ENCODE data around the gene CDK5RAP2.
A peak's percentile ranks its signal among the peaks of the same experiment; 100 is the strongest.

The CDK5RAP2 gene

DNA sequence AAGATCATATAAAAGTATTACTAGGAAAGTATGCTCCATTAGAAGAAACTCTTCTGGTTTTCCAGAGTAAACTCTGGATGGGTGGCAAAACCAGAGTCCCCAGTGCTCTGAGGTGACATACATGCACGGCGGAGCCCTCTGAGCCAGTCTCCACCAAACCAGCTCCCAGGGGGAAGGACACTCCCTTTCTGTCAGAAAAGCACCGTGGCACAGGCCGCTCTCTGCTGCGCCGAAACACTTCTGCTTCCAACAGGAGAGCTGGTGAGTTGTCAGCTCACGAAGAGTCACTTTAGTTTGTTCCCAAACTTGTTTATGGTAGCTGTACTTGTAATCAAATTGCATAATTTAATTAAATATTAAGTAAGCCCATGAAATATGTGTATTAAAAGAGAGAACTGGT is 184.6 kb downstream of the CDK5RAP2 start:
- no peak for DNase-seq

GRCh38 chr9:120394058-120394669 is 185.8 kb downstream of the CDK5RAP2 start:
- peak; percentile 56 to 70 (median 59) for DNase-seq

DNA sequence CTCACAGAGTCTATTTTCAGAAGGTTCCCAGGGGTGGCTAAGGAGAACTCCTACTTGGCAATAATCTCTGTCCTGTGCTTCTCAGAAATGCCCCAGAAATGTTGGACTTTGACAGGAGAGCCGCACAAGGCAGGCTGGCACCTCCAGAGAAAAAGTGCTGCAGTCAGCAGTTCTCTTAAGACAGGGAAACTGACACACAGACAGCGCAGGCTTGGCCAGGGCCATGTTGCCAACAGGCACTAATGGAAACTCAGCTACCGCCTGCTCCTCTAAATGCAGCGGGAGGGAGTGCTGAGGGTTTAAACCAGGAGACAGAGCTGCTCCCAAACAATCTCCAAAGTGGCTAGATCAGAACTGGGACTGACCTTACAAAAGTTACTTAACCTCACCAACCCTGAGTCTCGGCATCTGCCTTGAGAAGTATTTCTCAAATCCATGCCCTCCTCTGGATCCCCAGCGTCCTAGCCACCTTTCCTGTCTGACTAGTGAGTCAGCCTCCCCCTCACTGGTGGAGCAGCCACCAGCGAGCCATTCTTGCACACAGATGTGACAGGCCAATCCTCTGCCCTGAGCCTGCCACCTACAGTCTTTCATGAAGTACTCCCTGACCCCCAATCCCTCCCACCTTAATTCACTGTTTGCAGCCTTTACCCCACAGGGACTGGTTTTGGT is 186.4 kb downstream of the CDK5RAP2 start:
- peak; percentile 22 to 47 (median 29) for DNase-seq

DNA sequence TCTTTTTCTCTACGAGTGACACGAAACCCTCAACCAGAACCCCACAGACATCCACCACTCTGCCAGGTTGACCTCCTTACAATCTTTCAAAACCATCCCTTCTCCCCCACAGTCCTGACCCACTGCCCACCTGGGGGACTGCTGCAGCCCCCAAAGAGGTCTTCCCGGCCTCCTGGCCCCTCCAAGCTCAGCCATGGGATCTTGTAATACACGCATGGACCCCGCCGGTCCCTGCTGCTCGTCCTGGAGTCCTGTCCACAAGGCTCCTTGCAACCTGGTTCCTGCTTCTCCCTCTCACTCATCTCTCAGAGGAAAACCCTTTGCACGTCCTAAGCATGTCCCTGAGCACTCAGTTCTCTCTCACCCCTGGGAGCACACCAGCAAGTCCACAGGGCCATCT is 187.3 kb downstream of the CDK5RAP2 start:
- DNase-seq: no peak

- no peak for DNase-seq
These were observed 187.7 kb downstream of the CDK5RAP2 start for GRCh38 chr9:120392245-120392644.

- no peak for DNase-seq
These were observed 188.3 kb downstream of the CDK5RAP2 start for GRCh38 chr9:120391691-120392090.

DNA sequence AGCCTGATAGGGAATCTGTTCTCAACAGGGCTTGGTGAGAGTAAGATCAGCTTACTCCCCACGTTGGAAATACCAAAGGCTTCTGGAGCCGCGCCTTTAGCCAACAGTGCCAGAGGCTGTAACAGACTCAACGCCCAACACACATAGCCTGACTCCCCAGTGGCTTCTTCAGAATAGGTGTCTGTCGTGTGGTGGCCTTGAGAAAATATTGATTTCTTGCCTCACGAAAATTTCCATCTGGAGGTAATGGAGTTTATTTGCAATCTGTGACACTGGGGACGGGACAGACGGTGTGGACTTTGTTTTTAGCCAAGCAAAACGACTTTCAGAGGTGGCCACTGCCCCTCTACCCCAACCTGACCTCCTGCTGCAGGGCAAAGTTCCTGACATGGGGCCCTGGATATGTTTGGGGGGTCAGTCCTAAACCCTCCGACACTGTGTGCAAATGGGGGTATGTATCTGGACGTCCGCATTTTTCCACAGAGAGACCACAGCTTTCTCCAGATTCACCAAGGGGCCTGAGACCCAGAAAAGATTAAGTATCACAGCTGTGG is 189.3 kb downstream of the CDK5RAP2 start:
- DNase-seq: no peak

DNA sequence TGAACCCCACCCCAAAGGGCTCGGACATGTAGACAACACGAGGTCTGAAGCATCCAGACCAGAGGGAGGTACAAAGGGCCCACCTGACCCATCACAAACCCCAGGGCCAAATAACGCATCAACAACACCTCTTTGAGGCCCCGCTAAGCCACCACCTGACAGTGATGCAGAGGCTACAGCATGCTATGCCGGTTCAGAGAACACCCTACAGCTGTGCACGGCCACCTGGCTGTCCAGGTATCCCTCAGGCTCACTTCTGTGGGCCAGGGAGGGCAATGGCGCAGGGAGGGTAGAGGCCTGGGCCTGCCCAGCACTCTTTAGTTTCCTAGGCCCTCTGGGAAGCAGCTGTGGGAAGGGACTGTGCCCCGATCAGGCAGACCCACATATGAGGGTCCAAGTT is 190.1 kb downstream of the CDK5RAP2 start:
- no peak for DNase-seq

DNA sequence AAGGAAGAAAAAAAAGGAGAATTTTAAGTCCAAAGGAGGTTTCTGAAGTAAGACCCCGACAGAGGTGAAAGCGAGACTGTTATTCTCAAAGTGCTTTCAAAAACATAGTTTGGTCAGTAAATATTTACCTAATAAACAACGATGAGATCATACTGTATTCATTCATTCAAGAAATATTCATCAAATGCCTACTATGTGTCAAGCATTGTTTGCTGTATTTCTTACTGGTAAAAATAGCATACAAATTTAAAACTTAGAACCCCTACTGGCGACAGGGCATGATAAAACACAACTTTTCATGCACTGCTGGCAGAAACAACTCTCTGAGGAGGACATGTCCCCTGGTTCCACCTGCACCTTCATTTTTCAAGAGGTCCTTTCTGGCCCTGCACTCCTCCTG is 190.7 kb downstream of the CDK5RAP2 start:
- no peak for DNase-seq

GRCh38 chr9:120388003-120388855 is 191.7 kb downstream of the CDK5RAP2 start:
- no peak for DNase-seq

DNA sequence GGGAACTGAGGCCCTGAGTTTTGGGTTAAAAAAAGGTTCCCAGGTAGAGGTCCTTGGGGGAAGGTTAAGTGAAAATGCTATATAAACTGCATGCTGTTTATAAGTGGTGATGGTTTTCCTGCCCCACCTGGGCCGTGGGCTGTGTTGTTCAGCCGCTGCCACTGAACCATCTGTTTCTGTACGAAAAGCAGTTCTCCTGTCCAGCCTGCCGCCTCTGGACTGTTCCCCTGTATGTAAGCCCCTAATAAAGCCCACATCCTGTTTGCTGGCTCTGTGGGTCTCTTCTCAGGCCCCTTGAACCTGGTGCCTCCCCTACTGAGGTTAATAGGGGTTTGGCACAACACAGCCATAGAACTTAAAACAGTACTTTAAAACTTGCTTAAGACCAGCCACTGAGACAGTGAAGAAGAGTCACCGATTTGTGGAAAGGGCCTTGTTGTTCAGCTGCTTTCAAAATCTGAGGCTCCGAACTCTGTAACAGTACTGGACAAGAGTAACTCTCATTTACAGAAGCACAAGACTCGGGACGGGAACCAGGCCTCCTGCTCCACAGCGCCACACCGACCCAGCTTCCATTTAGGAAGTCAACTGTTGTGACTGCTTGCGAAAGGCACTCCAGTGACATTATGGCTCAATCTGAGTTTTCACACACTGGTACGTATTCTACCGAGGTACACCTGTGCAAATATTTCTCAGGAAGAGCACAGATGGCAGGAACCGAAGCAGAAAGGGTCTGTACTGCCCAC is 192.5 kb downstream of the CDK5RAP2 start:
- DNase-seq: peak in 1 of 3 donors; percentile 21

- no peak for DNase-seq
These were observed 193.4 kb downstream of the CDK5RAP2 start for GRCh38 chr9:120386390-120387131.

GRCh38 chr9:120385606-120386389 is 194.2 kb downstream of the CDK5RAP2 start:
- no peak for DNase-seq

DNA sequence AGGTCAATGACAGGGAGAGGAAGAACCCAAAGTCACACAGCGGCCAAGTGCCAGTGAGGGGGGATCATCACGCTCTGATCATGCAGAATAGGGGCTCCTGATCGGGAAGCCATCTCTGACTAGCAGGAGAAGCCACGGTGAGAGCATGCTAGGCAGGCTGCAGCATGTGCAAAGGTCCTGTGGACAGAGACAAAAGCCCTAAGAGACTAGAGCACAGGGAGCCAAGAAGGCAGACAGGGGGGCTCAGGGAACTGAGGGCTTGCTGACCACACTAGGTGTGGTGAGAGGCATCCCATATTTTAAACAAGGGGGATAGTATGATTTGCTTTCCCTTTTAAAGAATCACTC is 195.1 kb downstream of the CDK5RAP2 start:
- no peak for DNase-seq

DNA sequence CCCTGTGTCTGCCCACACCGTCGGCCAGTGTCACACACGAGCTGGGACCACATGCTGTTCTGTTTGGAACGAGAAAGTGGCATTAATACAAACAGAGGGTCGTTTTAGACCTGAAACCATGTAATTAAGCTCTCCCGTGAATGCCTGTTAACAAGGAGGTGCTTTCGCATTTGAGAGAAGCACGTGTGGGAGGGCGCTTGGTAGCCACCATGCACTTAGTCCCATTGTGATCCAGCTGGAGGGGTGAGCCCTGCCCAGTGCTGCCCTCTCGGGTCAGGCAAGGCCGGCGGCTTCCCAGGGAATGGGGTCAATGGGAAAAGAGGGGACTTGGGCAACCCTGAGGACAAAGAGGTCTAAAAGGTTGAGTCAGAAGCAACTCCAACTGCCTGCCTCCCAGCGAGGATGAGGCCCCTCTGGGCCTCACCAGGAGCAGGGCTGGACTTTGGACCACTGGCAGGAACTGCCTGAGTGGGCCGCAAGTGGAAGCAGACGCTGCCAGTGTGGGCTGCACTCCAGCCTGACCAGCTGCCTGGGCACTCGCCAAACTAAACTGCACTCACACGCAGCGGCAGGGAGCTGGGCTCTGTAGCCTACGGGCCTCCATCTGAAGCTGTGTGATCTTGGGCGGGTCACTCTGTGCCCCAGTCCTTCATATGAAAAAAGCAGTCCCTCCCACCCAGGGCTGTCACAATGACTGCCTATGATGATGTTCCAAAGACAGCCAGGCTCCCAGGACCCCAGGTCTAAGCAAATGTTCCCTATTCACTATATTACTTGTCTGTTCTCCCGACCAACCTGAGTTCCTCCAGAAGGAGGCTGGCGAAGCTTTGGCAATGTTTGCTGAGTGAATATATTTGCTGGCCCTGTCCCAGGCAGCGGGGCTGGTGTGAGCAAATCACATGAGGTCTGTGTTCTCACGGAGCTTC is 195.7 kb downstream of the CDK5RAP2 start:
- DNase-seq: no peak

DNA sequence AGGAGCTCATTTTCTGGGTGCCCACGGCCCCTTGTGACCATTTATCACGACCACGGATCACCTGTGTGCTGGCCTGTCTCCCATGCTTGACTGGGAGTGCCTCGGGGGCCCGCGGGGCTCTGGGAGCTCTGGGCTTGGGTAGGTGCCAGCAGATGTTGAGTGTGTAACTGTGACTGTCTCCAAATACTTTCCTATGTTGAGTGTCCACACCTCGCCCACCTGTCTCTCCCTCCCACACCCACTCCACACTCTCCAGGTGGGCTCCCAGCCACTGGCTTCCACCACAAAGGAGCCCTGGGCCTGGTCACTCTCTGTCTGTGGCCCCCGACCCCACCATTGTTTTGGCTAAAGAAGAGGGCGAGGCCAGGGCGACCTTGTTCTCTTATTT is 196.4 kb downstream of the CDK5RAP2 start:
- no peak for DNase-seq

- DNase-seq: no peak
These were observed 197.5 kb downstream of the CDK5RAP2 start for GRCh38 chr9:120382453-120382852.

GRCh38 chr9:120381839-120382238 is 198.1 kb downstream of the CDK5RAP2 start:
- DNase-seq: no peak

GRCh38 chr9:120379611-120380010 is 200.4 kb downstream of the CDK5RAP2 start:
- no peak for DNase-seq

- DNase-seq: no peak
These were observed 201.3 kb downstream of the CDK5RAP2 start for GRCh38 chr9:120378680-120379079.

Measured in suppressor macrophage treated with lipopolysaccharide for 1 hour (primary cell).